GM19240 (cell line): ENCODE measurements around the gene ZNF500.
"Not testable (repeated sequence)": the region's sequence is repeated elsewhere in the genome, so short reads cannot be mapped to it uniquely, and the experiment has no call there.

Experiments
- DNase-seq: peaks from one replicate; pipeline ENCODE4 v3.0.0; 2011; ENCODE audit warnings: low spot score; ENCODE audit not compliant: insufficient read length

Gene ZNF500

DNA sequence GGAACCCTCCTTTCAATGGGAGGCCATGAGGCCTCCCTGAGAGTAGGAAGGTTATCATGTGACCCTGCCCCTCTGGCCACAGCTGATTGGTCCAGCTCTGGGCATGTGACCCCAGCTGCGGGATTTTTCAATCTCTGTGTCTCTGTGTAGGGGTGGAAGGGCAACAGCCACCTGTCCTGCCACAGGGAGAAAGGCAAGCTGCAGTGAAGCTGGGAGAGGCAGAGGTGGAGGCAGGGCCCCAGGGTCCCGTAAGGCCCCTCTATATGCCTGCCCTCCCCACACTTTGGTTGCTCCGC, 21.7 kb downstream of the ZNF500 start:
- DNase-seq, result no peak

DNA sequence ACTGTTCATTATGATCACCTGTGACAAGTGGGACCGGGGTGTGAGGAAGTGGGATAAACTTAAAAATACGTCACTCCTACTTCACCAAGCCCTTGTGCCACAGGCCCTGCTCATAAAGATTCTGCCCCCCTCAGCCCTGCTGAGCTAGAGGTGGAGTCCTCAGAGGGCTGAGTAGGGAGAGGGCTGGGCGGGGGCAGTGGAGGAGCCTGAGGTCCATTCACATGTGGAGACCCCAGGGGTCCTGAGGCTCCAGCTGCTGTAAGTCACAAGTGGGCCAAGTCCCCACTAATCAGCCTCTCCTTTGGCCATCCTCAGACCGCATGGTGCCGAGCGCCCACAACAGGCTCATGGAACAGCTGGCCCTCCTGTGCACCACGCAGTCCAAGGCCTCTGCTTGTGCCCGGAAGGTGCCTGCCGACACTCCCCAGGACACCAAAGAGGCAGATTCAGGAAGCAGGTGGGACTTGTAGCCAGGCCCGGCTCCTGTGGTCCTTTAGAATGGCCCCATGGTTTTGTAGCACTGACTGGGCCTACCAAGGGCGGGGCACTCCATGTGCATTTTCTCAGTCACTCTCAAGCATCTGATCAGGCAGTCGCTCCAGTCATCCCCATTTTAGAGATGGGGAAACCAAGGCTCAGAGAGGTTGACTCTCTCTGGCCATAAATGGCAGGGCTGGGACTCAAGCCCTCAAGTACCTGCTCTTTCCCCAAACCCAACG, 22.2 kb downstream of the ZNF500 start:
- no peak for DNase-seq

DNA sequence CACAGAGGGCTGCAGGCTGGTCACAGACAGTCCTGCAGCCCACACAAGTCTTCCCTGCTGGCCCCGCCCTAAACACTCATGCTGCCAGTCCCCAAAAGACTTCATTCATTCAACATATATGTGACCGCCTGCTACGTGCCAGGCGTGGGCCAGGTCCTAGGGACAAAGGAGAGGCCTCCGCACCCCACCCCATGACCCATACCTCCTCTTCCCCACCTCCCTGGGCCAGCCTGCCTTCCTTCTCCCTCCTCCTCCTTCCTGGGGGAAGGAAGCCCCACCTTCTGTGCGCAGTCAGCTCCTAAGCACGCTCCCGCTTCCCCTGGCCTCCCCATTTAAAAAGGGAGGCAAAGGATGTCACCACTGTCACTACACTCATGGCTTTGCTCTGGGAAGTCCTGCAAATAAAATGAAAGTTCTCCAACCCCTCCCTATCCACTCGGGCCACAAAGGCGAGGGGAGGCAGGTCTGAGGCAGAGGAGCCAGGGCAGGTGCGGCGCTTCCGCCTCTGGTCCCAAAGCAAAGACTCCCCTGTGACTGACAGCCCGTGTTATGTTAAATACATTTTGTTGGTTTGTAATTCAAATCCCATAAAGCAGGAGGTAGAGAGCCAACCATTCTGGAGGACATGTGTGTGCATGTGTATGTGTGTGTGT, 23.6 kb downstream of the ZNF500 start:
- DNase-seq, result no peak

GRCh38 chr16:4738370-4738769, 28.6 kb downstream of the ZNF500 start:
- DNase-seq, result not testable (repeated sequence)

- no peak for DNase-seq
Observed at GRCh38 chr16:4737545-4737944, 29.4 kb downstream of the ZNF500 start.

DNA sequence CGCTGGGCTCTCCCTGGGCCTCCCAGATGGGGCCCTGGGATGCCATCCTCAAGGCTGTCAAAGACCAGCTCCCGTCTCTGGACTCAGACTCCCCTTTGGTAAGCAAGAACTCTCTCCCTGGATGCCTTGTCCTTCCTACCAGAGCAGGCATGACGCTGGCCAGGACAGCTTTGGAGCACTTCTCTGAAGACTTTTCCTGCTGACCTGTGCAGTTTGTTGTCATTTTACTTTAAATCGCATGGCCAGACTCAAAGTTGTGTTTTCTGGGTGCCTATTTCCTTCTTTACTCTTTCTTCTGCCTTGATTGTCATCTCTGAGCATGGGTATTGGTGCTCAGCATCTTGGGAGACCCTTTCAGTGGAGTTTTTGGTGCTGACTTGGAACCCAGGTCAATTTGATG, 30.4 kb downstream of the ZNF500 start:
- no peak for DNase-seq

DNA sequence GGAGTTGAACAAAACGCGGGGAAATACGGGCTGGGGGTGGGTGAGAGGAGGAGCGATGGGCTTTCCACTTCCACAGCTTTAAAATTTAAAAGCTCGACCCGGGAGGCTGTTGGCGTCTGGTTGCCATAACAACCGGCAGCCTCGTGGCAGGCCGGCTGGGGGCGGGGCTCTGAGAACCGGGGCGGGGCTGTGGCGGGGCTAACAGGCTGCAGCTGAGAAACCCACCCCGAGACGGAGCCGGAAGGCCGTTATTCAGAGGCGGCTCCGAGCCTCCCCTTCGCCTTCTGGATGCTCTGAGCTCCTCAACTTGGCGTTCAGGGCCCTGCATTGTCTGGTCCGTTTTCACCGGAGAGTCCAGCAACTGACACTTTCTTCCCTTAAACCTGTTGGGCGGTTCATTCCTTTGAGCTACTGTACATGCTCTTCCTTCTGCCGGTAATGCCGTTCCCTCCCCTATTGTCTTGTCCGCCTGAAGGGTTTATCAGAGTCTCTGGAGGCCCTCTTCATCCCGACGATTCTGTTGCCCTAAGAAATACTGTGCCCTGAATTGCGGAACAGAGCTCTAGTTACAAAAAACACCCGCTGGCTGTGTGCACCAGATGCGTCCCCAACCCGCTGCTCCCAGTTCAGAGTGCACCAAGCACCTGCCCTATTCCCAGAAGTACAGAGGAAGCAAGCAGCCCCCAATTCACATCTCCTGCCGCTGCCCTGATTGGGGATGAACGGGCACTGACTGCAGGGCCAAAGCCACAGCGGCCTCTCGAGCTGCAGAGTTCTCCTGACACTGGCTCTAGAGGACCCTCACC, 32.0 kb downstream of the ZNF500 start:
- DNase-seq, result peak; percentile 95

GRCh38 chr16:4734063-4734729, 32.8 kb downstream of the ZNF500 start, which contains the start of the genes ANKS3 and DNAAF8:
Gene ANKS3, minus strand, starts transcription at chr16:4734271. Its CDS starts 4,122 bp downstream, at chr16:4730149.
Gene DNAAF8, plus strand, starts transcription at chr16:4734537. Its CDS starts 1,978 bp downstream, at chr16:4736515.
- DNase-seq, result peak; percentile 85

DNA sequence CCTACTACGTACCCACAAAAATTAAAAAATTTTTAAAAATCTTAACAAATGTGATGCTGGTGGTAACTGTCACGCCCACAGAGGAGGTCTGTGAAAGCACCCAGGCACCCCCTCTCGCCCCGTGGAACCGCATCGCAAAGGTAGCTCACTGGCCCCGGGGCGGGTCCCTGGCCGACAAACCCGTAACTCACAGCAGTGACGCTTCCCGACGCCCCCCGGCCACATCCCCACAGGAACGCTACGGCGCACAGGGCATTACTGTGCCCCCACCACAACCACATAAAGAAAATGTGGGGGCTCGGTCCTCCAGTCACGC, 33.3 kb downstream of the ZNF500 start:
- peak; percentile 30 for DNase-seq

DNA sequence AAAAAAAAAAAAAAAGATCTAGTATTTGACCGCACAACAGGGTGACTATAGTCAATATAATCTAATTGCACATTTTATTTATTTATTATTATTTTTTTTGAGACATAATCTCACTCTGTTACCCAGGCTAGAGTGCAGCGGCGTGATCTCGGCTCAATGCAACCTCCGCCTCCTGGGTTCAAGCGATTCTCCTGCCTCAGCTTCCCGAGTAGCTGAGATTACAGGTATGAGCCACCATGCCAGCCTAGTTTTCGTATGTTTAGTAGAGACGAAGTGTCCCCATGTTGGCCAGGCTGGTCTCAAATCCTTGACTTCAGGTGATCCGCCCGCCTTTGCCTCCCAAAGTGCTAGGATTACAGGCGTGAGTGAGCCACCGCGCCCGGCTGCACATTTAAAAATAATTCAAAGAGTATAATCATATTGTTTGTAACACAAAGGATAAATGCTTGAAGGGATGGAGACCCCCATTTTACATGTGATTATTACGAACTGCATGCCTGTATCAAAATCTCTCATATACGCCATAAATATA, 33.7 kb downstream of the ZNF500 start:
- no peak for DNase-seq

DNA sequence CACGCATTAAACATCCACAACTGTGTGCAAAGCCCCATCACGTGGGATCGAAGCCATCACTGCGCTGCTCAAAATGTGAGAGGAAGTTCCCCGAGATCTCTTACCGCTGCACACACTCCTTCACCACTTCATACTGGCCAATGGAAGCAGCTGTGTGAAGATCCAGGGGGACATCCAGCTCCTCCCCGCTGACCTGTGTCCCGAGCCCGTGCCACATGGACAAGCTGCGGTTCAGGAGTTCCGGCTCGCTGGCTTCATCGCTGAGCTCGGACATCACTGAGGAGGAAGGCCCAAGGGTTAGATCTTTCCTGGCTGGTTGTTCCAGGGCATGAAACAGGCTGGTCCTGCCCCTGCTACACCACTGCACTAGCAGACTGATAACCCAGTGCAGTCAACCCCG, 37.1 kb downstream of the ZNF500 start:
- DNase-seq, result no peak

GRCh38 chr16:4728676-4729075, 38.3 kb downstream of the ZNF500 start:
- no peak for DNase-seq

- no peak for DNase-seq
Observed at GRCh38 chr16:4726616-4727015, 40.3 kb downstream of the ZNF500 start.

GRCh38 chr16:4724661-4725270, 42.2 kb downstream of the ZNF500 start:
- no peak for DNase-seq

GRCh38 chr16:4723071-4723767, 43.7 kb downstream of the ZNF500 start:
- DNase-seq, result no peak

GRCh38 chr16:4718466-4718865, 48.5 kb downstream of the ZNF500 start:
- no peak for DNase-seq

DNA sequence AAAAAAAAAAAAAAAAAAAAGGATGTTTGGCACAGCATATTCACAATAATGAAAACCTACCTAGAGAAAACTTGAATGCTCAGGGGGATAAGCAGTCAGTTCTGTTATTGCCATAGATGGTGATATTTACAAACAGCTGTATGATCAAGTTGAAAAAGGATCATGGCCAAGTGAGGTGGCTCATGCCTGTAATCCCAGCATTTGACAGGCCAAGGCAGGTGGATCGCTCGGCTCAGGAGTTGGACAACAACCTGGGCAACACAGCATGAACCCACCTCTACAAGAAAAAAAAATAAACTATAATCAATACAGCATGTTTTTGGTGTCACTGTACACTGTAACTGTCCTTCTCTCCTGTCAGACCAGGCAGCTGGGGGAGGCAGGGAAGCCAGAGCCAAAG, 52.0 kb downstream of the ZNF500 start:
- no peak for DNase-seq

GRCh38 chr16:4713663-4714501, 53.1 kb downstream of the ZNF500 start:
- no peak for DNase-seq

GRCh38 chr16:4709481-4709880, 57.5 kb downstream of the ZNF500 start:
- DNase-seq, result no peak

- DNase-seq, result no peak
Observed at GRCh38 chr16:4706871-4707270, 60.1 kb downstream of the ZNF500 start.
